AG04450 (cell line): ENCODE results near the gene EMC9. TPM values are rescaled to one million over a fixed set of nuclear protein-coding genes. Genes with fewer than 3 reads are reported as not detected.

ENCODE experiments used
- CTCF ChIA-PET: fragments of 300-600, 350-600 bp; formaldehyde crosslinking; extraction: SDS; loops from one replicate; lab custom pipeline; 2022; ENCODE audit warnings: antibody characterized with exemption, inconsistent platforms; lab: Charles Lee
- POLR2A ChIA-PET: fragments of 350-600 bp; formaldehyde crosslinking; extraction: SDS; loops from one replicate; lab custom pipeline; 2021; ENCODE audit warnings: antibody characterized with exemption, inconsistent platforms; lab: Yijun Ruan, JAX
- DNase-seq: peaks from one replicate; pipeline ENCODE4 v3.0.0-alpha.2; 2011; ENCODE audit warnings: low read depth, low spot score
- H3K27ac ChIP-seq: one replicate; pipeline ENCODE4 v1.5.1; 2012; ENCODE audit warnings: low read depth, low read length, control low read depth
- H3K27me3 ChIP-seq: one replicate; pipeline ENCODE4 v1.6.0; 2012; ENCODE audit warnings: low read length; ENCODE audit not compliant: control insufficient read depth, insufficient read depth
- H3K4me3 ChIP-seq: 2 replicates; pipeline ENCODE4 v1.5.1; 2011; ENCODE audit warnings: mild to moderate bottlenecking, low read depth, low read length, control low read depth
- H3K9me3 ChIP-seq: 2 replicates; pipeline ENCODE4 v1.5.1; 2012; ENCODE audit warnings: low read length; ENCODE audit not compliant: control insufficient read depth, insufficient read depth
- CTCF ChIP-seq: IDR thresholded peaks from 2 replicates; pipeline ENCODE4 v1.5.1; 2011; ENCODE audit warnings: low read depth, low read length, control low read depth, inconsistent platforms
- polyA plus RNA-seq: library from polyadenylated mRNA; depleted of rRNA; stranded (reverse); fragments of >200 nt; gene quantifications from 2 replicates; pipeline ENCODE4 v1.2.3, GENCODE V29; 2011

The EMC9 gene
- polyA plus RNA-seq, 1 experiment: 4.4 TPM

GRCh38 chr14:24159777-24160498, 18.5 kb upstream of the EMC9 start:
- ChIA-PET POLR2A (interaction anchor here (1.3 to 2.1 kb wide), 3 partner anchors 13 to 54 kb away, joined by 5 to 12 read pairs (median 6); partner anchors contain the start of genes CHMP4A, PSME1 and RNF31), CTCF (interaction anchor here (0.6 to 3.5 kb wide), 12 partner anchors 9 to 136 kb away, joined by 3 to 54 read pairs (median 10); partner anchors contain the start of genes CHMP4A, IPO4, PSME1 and PSME2)
- H3K9me3 ChIP-seq: no peaks in the 10 kb centered on the region
- no peak for DNase-seq
- no peak for TF ChIP-seq CTCF
- H3K27ac ChIP-seq: peak overlapping the region; percentile 61
- no peak overlapping the region for H3K4me3 ChIP-seq
- no peaks in the 10 kb centered on the region for H3K27me3 ChIP-seq

GRCh38 chr14:24157331-24157730, 15.9 kb upstream of the EMC9 start:
- no peaks in the 10 kb centered on the region for H3K27me3 ChIP-seq
- no peak overlapping the region for H3K4me3 ChIP-seq
- H3K27ac ChIP-seq: no peak overlapping the region
- ChIA-PET CTCF (interaction anchor here (0.6 kb wide), 1 partner anchor 91 kb away, joined by 3 read pairs; no protein-coding TSS in a partner anchor), POLR2A (no interaction called here)
- no peaks in the 10 kb centered on the region for H3K9me3 ChIP-seq
- no peak for DNase-seq
- no peak for TF ChIP-seq CTCF

- Histone ChIP-seq H3K9me3 (no peaks in the 10 kb centered on the region), H3K27me3 (no peaks in the 10 kb centered on the region), H3K4me3 (no peak overlapping the region), H3K27ac (no peak overlapping the region)
- ChIA-PET POLR2A (no interaction called here), CTCF (interaction anchor here (0.6 kb wide), 1 partner anchor 91 kb away, joined by 3 read pairs; no protein-coding TSS in a partner anchor)
- TF ChIP-seq CTCF: no peak
- DNase-seq: no peak
Measured at GRCh38 chr14:24156840-24157239, 15.4 kb upstream of the EMC9 start.

GRCh38 chr14:24155100-24155499, 13.7 kb upstream of the EMC9 start:
- CTCF ChIA-PET: no interaction called here
- H3K9me3 ChIP-seq: no peaks in the 10 kb centered on the region
- POLR2A ChIA-PET: no interaction called here

More at GRCh38 chr14:24155100-24155499, 13.7 kb upstream of the EMC9 start:
- DNase-seq: no peak
- Histone ChIP-seq H3K27me3 (no peaks in the 10 kb centered on the region), H3K27ac (no peak overlapping the region), H3K4me3 (no peak overlapping the region)
- TF ChIP-seq CTCF: no peak
